Stimulated activated effector memory CD8-positive, alpha-beta T cell treated with anti-CD3 and anti-CD28 coated beads, Interleukin-12 subunit alpha, Interleukin-12 subunit beta, amount 100 ng/mL, for 72 hours (primary cell): ENCODE measurements around the gene PHF20.
"Not testable (repeated sequence)": the region's sequence is repeated elsewhere in the genome, so short reads cannot be mapped to it uniquely, and the experiment has no call there.

Source experiments
- ATAC-seq: fragments of 150-1000 bp; cut with Tn5 transposase; 2 replicates; pipeline ENCODE4 v1.10.0; 2021
- DNase-seq, 2 donors: peaks; one replicate each; pipeline ENCODE4 v3.0.0; 2021 to 2022; ENCODE audit warnings: low spot score in 2 of 2
- H3K27ac Mint-ChIP-seq: one replicate; pipeline ENCODE4 v1.8.0; 2022; ENCODE audit warnings: mild to moderate bottlenecking, mixed read lengths
- H3K36me3 Mint-ChIP-seq: one replicate; pipeline ENCODE4 v1.8.0; 2022; ENCODE audit warnings: mild to moderate bottlenecking, mixed read lengths
- H3K4me1 Mint-ChIP-seq: one replicate; pipeline ENCODE4 v1.8.0; 2022; ENCODE audit warnings: mixed read lengths
- H3K4me3 Mint-ChIP-seq: one replicate; pipeline ENCODE4 v1.8.0; 2022; ENCODE audit warnings: mild to moderate bottlenecking, mixed read lengths
- H3K9me3 Mint-ChIP-seq: one replicate; pipeline ENCODE4 v1.8.0; 2022; ENCODE audit warnings: mixed read lengths

Gene PHF20

GRCh38 chr20:35876033-35876320 lies 104.2 kb downstream of the PHF20 start:
- ATAC-seq: no peak
- no peaks in the 10 kb centered on the region for H3K9me3 Mint-ChIP-seq
- no peak for DNase-seq
- H3K4me3 Mint-ChIP-seq: no peak overlapping the region
- peaks cover 21% of the 10 kb centered on the region for H3K4me1 Mint-ChIP-seq
- H3K36me3 Mint-ChIP-seq: peaks cover 85% of the 10 kb centered on the region
- H3K27ac Mint-ChIP-seq: no peak overlapping the region

GRCh38 chr20:35877611-35878010 lies 105.8 kb downstream of the PHF20 start:
- Mint-ChIP-seq H3K9me3 (no peaks in the 10 kb centered on the region), H3K4me1 (peaks cover 15% of the 10 kb centered on the region), H3K36me3 (peaks cover 74% of the 10 kb centered on the region), H3K27ac (no peak overlapping the region), H3K4me3 (no peak overlapping the region)
- DNase-seq (no peak), ATAC-seq (no peak)

GRCh38 chr20:35878113-35878625 lies 106.4 kb downstream of the PHF20 start:
- DNase-seq (no peak), ATAC-seq (no peak)
- Mint-ChIP-seq H3K36me3 (peaks cover 73% of the 10 kb centered on the region), H3K4me3 (no peak overlapping the region), H3K27ac (no peak overlapping the region), H3K9me3 (no peaks in the 10 kb centered on the region), H3K4me1 (peaks cover 15% of the 10 kb centered on the region)

GRCh38 chr20:35881676-35882075 lies 109.9 kb downstream of the PHF20 start:
- ATAC-seq (no peak), DNase-seq (no peak)
- H3K4me3 Mint-ChIP-seq: no peak overlapping the region
- no peaks in the 10 kb centered on the region for H3K9me3 Mint-ChIP-seq
- peaks cover 25% of the 10 kb centered on the region for H3K4me1 Mint-ChIP-seq
- H3K36me3 Mint-ChIP-seq: peaks cover 66% of the 10 kb centered on the region
- H3K27ac Mint-ChIP-seq: peak overlapping the region; percentile 14

- ATAC-seq, DNase-seq, H3K9me3 Mint-ChIP-seq, H3K4me3 Mint-ChIP-seq: not testable (repeated sequence)
- Mint-ChIP-seq H3K36me3 (peaks cover 60% of the 10 kb centered on the region), H3K4me1 (peaks cover 27% of the 10 kb centered on the region), H3K27ac (peak overlapping the region; percentile 14)
These were observed 110.8 kb downstream of the PHF20 start for GRCh38 chr20:35882427-35883161.

GRCh38 chr20:35883336-35883777 lies 111.5 kb downstream of the PHF20 start:
- ATAC-seq: no peak
- Mint-ChIP-seq H3K36me3 (peaks cover 57% of the 10 kb centered on the region), H3K4me3 (no peak overlapping the region), H3K4me1 (peaks cover 21% of the 10 kb centered on the region), H3K9me3 (no peaks in the 10 kb centered on the region), H3K27ac (peak overlapping the region; percentile 5)
- no peak for DNase-seq

GRCh38 chr20:35883778-35884540 lies 112.1 kb downstream of the PHF20 start:
- DNase-seq (peak; percentile 21 to 64), ATAC-seq (peak; percentile 93)
- peak overlapping the region; percentile 5 for H3K27ac Mint-ChIP-seq
- H3K9me3 Mint-ChIP-seq: no peaks in the 10 kb centered on the region
- H3K36me3 Mint-ChIP-seq: peaks cover 61% of the 10 kb centered on the region
- H3K4me1 Mint-ChIP-seq: peaks cover 21% of the 10 kb centered on the region
- no peak overlapping the region for H3K4me3 Mint-ChIP-seq

- Mint-ChIP-seq H3K4me3 (no peak overlapping the region), H3K36me3 (peaks cover 63% of the 10 kb centered on the region), H3K4me1 (peaks cover 20% of the 10 kb centered on the region), H3K9me3 (no peaks in the 10 kb centered on the region), H3K27ac (no peak overlapping the region)
- ATAC-seq (no peak), DNase-seq (no peak)
These were observed 112.7 kb downstream of the PHF20 start for GRCh38 chr20:35884541-35884865.

- Mint-ChIP-seq H3K4me1 (peaks cover 13% of the 10 kb centered on the region), H3K4me3 (no peak overlapping the region), H3K36me3 (peaks cover 61% of the 10 kb centered on the region), H3K27ac (no peak overlapping the region), H3K9me3 (no peaks in the 10 kb centered on the region)
- DNase-seq (no peak), ATAC-seq (no peak)
These were observed 113.4 kb downstream of the PHF20 start for GRCh38 chr20:35885212-35885611.

- Mint-ChIP-seq H3K4me1 (peaks cover 12% of the 10 kb centered on the region), H3K36me3 (peaks cover 66% of the 10 kb centered on the region), H3K4me3 (no peak overlapping the region), H3K9me3 (no peaks in the 10 kb centered on the region), H3K27ac (peak overlapping the region; percentile 21)
- no peak for DNase-seq
- no peak for ATAC-seq
These were observed 114.7 kb downstream of the PHF20 start for GRCh38 chr20:35886537-35886936.

- ATAC-seq: no peak
- DNase-seq: no peak
- peaks cover 64% of the 10 kb centered on the region for H3K36me3 Mint-ChIP-seq
- H3K27ac Mint-ChIP-seq: no peak overlapping the region
- no peaks in the 10 kb centered on the region for H3K9me3 Mint-ChIP-seq
- H3K4me1 Mint-ChIP-seq: peaks cover 12% of the 10 kb centered on the region
- H3K4me3 Mint-ChIP-seq: no peak overlapping the region
These were observed 115.7 kb downstream of the PHF20 start for GRCh38 chr20:35887393-35888064.

- no peak overlapping the region for H3K27ac Mint-ChIP-seq
- H3K9me3 Mint-ChIP-seq: no peaks in the 10 kb centered on the region
- DNase-seq: no peak
- peaks cover 14% of the 10 kb centered on the region for H3K4me1 Mint-ChIP-seq
- ATAC-seq: peak; percentile 67
- peaks cover 66% of the 10 kb centered on the region for H3K36me3 Mint-ChIP-seq
- no peak overlapping the region for H3K4me3 Mint-ChIP-seq
These were observed 116.8 kb downstream of the PHF20 start for GRCh38 chr20:35888657-35889056.

GRCh38 chr20:35891375-35891774 lies 119.6 kb downstream of the PHF20 start:
- H3K4me3 Mint-ChIP-seq: no peak overlapping the region
- H3K36me3 Mint-ChIP-seq: peaks cover 71% of the 10 kb centered on the region
- H3K4me1 Mint-ChIP-seq: peaks cover 22% of the 10 kb centered on the region
- ATAC-seq: no peak
- H3K9me3 Mint-ChIP-seq: no peaks in the 10 kb centered on the region
- no peak overlapping the region for H3K27ac Mint-ChIP-seq
- DNase-seq: no peak

GRCh38 chr20:35892871-35893270 lies 121.1 kb downstream of the PHF20 start:
- ATAC-seq (no peak), DNase-seq (no peak)
- H3K27ac Mint-ChIP-seq: no peak overlapping the region
- peaks cover 22% of the 10 kb centered on the region for H3K4me1 Mint-ChIP-seq
- peaks cover 74% of the 10 kb centered on the region for H3K36me3 Mint-ChIP-seq
- no peak overlapping the region for H3K4me3 Mint-ChIP-seq
- no peaks in the 10 kb centered on the region for H3K9me3 Mint-ChIP-seq

- Mint-ChIP-seq H3K36me3 (peaks cover 66% of the 10 kb centered on the region), H3K27ac (no peak overlapping the region), H3K9me3 (no peaks in the 10 kb centered on the region), H3K4me1 (peaks cover 22% of the 10 kb centered on the region), H3K4me3 (no peak overlapping the region)
- ATAC-seq (peak; percentile 99), DNase-seq (no peak)
These were observed 122.1 kb downstream of the PHF20 start for GRCh38 chr20:35893942-35894341.
